Stimulated activated CD4-positive, alpha-beta T cell treated with anti-CD3 and anti-CD28 coated beads, Interleukin-12 subunit alpha, Interleukin-12 subunit beta, amount 100 ng/mL, for 4 hours (primary cell): Measurements from ENCODE around the gene GPR171.
"Not testable (repeated sequence)": the region's sequence is repeated elsewhere in the genome, so short reads cannot be mapped to it uniquely, and the experiment has no call there.

Experiments used
- DNase-seq: peaks from one replicate; pipeline ENCODE4 v3.0.0-alpha.2; 2020

Gene GPR171, protein sequence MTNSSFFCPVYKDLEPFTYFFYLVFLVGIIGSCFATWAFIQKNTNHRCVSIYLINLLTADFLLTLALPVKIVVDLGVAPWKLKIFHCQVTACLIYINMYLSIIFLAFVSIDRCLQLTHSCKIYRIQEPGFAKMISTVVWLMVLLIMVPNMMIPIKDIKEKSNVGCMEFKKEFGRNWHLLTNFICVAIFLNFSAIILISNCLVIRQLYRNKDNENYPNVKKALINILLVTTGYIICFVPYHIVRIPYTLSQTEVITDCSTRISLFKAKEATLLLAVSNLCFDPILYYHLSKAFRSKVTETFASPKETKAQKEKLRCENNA

GRCh38 chr3:151203051-151203420, at the start of gene GPR171:
GPR171 (minus strand) TSS chr3:151203216; CDS start chr3:151199386, 3,830 bp downstream.
- peak; percentile 45 for DNase-seq

GRCh38 chr3:151248772-151249337, 45.8 kb upstream of the GPR171 start:
- DNase-seq, result no peak

GRCh38 chr3:151242006-151242405, 39.0 kb upstream of the GPR171 start:
- DNase-seq, result not testable (repeated sequence)

- DNase-seq, result no peak
Observed at GRCh38 chr3:151236736-151237135, 33.7 kb upstream of the GPR171 start.

GRCh38 chr3:151236316-151236715, 33.3 kb upstream of the GPR171 start:
- no peak for DNase-seq

DNA sequence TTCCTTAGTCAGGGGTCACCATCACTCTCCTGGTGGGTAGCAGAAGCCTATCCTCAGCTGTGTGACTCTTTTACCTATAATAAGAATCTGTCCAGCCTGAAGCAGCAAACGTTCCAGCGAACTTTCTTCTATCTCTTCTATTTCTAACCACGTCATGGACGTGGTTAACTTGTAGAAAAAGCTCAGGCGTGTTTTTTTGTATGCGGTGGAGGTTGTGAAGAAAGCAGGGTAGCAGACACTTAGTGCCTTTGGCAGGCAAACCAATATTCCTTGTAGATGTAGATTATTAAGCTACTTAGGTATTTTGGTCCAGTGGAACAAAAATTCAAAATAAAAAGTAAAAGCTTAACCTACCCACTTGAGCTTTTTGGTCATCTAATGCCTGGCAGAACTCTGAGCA, 31.8 kb upstream of the GPR171 start:
- no peak for DNase-seq

DNA sequence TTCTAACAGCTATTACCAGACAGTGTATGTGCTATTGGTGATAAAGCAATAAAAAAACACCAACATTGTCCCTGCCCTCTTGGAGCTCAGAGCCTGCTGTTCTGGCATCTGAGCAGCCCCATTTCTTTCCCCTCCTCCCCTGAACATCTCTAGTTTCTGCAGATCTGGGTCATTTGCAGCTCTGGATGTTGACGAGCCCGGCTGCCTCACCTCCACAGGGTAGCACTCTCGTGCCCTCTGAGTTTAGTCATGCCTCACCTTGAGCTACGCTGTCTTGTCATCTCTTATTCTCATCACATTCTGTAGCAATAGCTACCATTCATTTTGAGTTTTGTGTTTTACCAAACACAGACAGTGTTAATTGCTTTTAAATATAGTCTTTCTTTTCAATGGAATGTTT, 30.0 kb upstream of the GPR171 start:
- DNase-seq, result no peak

DNA sequence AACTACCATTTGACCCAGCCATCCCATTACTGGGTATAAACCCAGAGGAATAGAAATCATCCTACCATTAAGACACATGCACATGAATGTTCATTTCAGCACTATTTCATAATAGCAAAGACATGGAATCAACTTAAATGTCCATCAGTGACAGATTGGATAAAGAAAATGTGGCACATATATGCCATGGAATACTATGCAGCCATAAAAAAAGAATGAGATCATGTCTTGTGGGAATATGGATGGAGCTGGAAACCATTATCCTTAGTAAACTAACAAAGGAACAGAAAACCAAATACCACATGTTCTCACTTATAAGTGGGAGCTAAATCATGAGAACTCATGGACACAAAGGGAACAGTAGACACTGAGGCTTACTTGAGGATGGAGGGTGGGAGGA, 29.4 kb upstream of the GPR171 start:
- DNase-seq, result not testable (repeated sequence)

DNA sequence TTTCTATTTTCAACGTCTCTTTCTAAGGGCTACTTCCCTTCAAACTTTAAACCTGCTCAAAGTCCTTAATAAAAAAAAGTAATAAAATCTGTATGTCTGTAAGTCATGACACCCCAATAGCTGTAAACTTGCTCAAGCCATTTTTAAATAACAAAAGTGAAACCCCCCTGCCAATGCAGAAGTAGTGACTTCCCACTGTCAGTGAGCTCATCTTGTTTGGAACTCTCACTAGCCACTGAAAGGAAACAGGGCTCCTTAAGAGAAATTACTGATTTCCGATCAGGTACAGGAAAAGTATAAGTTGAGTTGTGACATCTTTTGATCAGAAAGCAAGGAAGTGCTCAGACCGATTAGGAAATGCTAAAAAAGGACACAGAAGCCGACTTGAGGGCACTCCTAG, 27.6 kb upstream of the GPR171 start:
- no peak for DNase-seq

- no peak for DNase-seq
Observed at GRCh38 chr3:151228666-151229040, 25.6 kb upstream of the GPR171 start.

DNA sequence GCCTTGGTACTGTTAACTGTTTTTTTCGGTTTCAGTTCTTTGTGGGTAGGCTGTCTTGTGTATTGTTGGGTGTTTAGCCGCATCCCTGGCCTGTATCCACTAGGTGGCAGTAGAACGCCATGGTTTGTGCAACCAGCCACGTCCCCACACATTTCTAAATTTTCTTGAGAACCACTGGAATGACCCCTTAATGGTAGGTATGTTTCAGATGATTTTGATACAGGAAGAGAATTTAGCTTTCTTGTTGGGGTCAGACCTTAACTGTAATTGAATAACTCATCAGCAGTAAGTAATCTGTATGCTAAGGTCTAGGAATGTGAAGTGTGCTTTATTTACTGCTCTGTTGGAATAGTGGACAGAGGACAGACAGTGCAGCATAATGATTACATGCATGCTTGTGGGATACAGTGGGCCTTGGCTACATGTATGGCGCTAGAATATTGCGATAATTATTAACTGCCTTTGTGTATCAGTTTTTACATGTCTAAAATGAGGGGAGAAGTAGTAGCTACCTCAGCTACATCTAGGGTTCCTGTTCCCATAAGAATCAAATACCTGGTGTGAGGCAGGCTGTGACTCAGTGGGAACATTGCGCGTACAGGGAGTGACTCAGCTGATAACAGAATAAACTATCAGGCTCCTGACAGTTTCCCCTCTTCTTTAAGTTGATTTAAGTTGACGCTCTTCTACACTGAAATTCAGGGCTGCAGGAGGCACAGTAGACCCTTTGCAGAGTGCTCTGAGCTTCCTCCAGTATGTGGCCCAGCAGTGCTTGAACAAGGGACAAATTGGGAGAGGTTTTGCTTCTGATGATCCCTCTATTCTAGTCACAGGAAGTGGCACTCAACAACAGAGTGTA, 25.0 kb upstream of the GPR171 start:
- peak; percentile 73 for DNase-seq

GRCh38 chr3:151227266-151227806, 24.3 kb upstream of the GPR171 start:
- no peak for DNase-seq

- DNase-seq, result no peak
Observed at GRCh38 chr3:151226825-151227224, 23.8 kb upstream of the GPR171 start.

GRCh38 chr3:151226088-151226563, 23.1 kb upstream of the GPR171 start:
- DNase-seq, result no peak

- DNase-seq, result no peak
Observed at GRCh38 chr3:151225040-151225975, 22.3 kb upstream of the GPR171 start.

- DNase-seq, result no peak
Observed at GRCh38 chr3:151224268-151224866, 21.4 kb upstream of the GPR171 start.

- DNase-seq, result no peak
Observed at GRCh38 chr3:151219056-151219455, 16.0 kb upstream of the GPR171 start.

GRCh38 chr3:151218136-151218535, 15.1 kb upstream of the GPR171 start:
- no peak for DNase-seq

DNA sequence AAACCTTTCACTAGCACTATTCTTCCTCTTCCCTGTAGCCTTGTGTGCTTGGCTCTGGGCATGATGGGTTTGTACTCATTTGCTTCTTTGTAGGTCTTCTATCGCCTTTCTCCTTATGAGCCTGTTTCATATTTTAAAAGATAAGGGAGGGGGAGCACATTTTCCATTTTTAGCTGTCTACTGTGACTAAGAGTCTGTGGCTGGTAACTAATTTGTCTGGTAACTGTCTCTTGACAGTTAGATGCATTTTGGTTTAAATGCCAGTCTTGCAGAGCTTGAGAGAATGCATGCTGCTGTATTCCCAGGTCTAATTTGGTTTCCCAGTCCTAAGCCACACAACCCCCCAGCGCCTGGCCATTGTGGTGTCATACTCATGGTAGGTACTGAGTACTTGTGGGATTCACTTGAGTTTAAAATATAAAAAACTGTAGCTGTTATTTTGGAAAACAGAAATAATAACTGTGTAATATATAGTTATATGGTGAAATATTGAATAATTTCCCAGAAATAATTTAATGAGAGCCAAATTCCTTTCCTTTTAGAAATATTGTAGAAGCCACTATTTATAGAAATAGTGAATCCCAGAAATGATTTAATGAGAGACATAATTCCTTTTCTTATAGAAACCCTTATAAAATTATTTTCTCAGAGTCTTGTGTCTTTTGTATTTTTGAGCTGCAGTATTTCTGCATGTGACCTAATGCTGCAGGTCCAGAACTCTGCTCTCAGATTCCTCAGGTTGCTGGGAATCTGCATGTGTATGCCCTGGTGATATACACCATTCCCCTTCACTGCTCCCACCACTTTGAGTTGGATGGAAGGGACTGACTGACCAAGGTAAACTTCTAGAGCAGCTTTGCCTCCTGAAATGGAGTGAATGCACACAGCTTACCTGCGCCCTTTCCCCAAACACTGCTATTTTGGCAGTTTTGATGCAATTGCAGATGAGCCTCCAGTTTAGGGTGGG, 13.9 kb upstream of the GPR171 start:
- no peak for DNase-seq

GRCh38 chr3:151214459-151214858, 11.4 kb upstream of the GPR171 start:
- no peak for DNase-seq

- DNase-seq, result no peak
Observed at GRCh38 chr3:151213881-151214280, 10.9 kb upstream of the GPR171 start.
